GM18909 (cell line): ENCODE measurements around the gene TREX2.

ENCODE experiments used
- ATAC-seq: cut with Tn5 transposase; IDR thresholded peaks from one replicate; pipeline ENCODE4 v1.9.1; 2021; ENCODE audit warnings: mild to moderate bottlenecking; ENCODE audit not compliant: unreplicated experiment, poor library complexity

The TREX2 gene

GRCh38 chrX:153476666-153477363 lies 31.0 kb upstream of the TREX2 start:
- ATAC-seq = no peak

- no peak for ATAC-seq
Measured at GRCh38 chrX:153475751-153476281, 30.0 kb upstream of the TREX2 start.

GRCh38 chrX:153475271-153475670 lies 29.4 kb upstream of the TREX2 start:
- no peak for ATAC-seq

- ATAC-seq = no peak
Measured at GRCh38 chrX:153474718-153475117, 28.9 kb upstream of the TREX2 start.

- ATAC-seq = no peak
Measured at GRCh38 chrX:153474266-153474665, 28.4 kb upstream of the TREX2 start.

- ATAC-seq = no peak
Measured at GRCh38 chrX:153473126-153473525, 27.3 kb upstream of the TREX2 start.

- no peak for ATAC-seq
Measured at GRCh38 chrX:153471663-153472280, 25.9 kb upstream of the TREX2 start.

- peak; percentile 78 for ATAC-seq
Measured at GRCh38 chrX:153470411-153471363, 24.8 kb upstream of the TREX2 start, which contains the start of gene HAUS7. Gene HAUS7 (minus strand): TSS chrX:153470576. CDS start chrX:153470557, 19 bp downstream.

- ATAC-seq = peak; percentile 36
Measured at GRCh38 chrX:153469811-153470410, 24.1 kb upstream of the TREX2 start.

- no peak for ATAC-seq
Measured at GRCh38 chrX:153468008-153468580, 22.2 kb upstream of the TREX2 start.

GRCh38 chrX:153465691-153466380 lies 20.0 kb upstream of the TREX2 start:
- ATAC-seq = no peak

GRCh38 chrX:153464116-153464515 lies 18.3 kb upstream of the TREX2 start:
- no peak for ATAC-seq

GRCh38 chrX:153463556-153463955 lies 17.7 kb upstream of the TREX2 start:
- ATAC-seq = no peak

- ATAC-seq = no peak
Measured at GRCh38 chrX:153463031-153463430, 17.2 kb upstream of the TREX2 start.

- ATAC-seq = no peak
Measured at GRCh38 chrX:153462291-153462690, 16.4 kb upstream of the TREX2 start.

GRCh38 chrX:153460826-153461225 lies 15.0 kb upstream of the TREX2 start:
- no peak for ATAC-seq

GRCh38 chrX:153459986-153460385 lies 14.1 kb upstream of the TREX2 start:
- ATAC-seq = no peak

- ATAC-seq = no peak
Measured at GRCh38 chrX:153458476-153458875, 12.6 kb upstream of the TREX2 start.

- ATAC-seq = no peak
Measured at GRCh38 chrX:153457827-153458466, 12.1 kb upstream of the TREX2 start.
